GM21390 (cell line): ENCODE measurements around the gene TLR8.
"Not testable (repeated sequence)": the region's sequence is repeated elsewhere in the genome, so short reads cannot be mapped to it uniquely, and the experiment has no call there.

Experiments
- ATAC-seq: cut with Tn5 transposase; IDR thresholded peaks from one replicate; pipeline ENCODE4 v1.9.1; 2021; ENCODE audit not compliant: unreplicated experiment

The TLR8 gene

DNA sequence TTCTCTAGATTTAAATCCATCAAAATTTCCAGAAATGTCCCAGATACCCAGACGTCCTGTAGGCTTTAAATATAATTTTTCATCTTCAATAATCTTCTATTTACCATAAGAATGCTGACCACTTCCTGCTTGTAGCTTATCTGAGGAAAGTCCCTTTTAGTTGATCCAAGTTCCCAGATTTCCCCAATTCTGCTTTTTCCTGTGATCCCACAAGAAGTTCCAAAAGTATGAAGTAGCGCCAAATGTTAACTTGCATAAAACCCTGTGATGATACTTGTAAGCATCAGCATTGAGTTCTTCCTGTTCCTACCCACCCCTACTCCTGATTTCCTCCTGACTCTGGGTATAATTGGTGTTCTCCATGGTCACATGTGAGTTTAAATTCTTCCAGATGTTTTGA, 10.6 kb upstream of the TLR8 start:
- ATAC-seq, result no peak

DNA sequence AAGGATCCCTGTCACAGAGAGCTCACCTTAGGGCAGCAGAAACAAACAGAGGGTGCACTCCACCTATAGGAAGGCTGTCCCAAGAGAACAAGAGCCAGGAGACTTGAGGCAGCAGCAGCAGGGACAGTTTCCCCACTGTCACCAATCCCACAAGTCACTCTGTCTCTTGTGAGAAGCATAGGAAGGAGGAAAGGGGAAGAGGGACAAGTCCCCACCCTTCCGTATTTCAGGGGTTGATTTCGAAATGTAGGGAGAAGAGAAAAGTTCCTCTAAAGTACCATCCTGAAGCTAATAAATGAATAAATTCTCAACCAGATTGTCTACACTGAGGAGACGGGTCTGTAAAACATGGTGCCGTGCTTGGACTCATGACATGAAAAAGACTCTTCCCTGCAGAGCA, 9.5 kb upstream of the TLR8 start:
- no peak for ATAC-seq

DNA sequence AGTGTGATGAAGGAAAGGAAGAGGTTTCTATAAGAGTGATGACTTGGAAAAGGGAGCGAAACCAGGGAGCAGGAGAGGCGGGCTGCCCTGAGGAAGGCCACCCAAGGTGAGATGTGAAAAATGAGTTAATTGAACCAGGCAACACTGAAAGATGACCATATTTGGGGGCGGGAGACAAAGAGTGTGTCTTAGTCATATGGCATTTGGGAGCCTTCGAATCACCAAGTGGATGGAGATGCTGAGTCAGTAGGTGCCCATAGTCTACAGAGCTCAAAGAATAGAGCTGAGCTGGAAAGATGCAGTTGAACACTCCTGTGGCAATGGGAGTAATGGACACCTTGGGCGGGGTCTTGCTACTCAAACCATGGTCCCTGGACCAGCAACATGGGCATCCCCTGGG, 8.3 kb upstream of the TLR8 start:
- no peak for ATAC-seq

DNA sequence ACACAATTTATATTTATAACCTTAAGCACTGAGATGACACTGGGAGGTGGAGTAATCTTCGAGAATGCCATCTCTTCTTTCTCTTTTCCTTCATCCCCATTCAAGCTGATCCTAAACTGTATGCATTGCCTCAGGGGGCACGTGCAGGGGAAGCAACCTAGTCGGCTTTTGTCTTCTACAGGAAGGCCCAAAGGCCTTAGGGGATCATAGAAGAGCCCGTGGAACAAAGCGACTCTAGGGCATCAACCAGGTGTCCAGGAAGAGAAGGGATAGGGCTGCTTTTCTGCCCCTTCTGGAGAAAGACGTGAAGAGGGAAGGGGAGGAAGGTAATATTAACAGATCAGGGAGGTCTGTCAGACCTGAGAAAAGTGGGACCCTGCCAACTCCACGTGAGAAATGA, 6.9 kb upstream of the TLR8 start:
- no peak for ATAC-seq

DNA sequence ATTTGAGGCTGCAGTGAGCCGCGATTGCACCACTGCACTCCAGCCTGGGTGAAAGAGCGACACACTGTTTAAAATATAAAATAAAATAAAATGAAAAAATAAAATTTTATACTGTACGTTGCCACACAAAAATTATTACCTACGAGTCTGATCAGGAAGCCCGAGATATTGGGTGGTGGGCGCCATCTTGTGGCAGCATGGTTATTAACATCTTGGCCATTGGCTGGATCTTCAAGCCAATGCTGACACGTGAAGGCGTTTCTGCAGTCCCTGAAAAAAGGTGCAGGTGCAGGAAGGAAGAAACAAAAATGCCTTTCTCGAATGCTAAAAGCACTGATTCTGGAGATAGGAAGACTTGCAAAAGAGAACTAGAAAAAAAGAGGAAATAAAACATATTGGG, 4.9 kb upstream of the TLR8 start:
- no peak for ATAC-seq

DNA sequence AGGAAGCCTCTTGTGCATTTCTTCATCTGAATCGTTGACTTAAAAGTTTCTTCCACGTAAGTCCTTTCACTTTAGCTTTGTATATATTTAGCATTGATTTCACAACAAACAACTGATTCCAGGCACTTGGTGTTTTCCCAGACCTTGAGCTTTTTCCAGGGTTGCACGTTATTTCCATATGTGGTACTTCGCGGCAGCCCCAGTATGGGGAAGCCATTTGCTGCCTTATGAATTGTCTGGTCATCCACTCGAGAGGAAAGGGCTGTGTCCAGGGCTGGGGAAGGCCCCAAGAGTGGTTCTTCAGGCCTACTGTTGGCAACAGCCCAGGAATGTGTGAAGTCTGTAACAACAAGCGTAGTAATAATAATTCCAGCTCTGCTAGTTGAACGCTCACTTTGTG, 2.8 kb upstream of the TLR8 start:
- ATAC-seq, result no peak

DNA sequence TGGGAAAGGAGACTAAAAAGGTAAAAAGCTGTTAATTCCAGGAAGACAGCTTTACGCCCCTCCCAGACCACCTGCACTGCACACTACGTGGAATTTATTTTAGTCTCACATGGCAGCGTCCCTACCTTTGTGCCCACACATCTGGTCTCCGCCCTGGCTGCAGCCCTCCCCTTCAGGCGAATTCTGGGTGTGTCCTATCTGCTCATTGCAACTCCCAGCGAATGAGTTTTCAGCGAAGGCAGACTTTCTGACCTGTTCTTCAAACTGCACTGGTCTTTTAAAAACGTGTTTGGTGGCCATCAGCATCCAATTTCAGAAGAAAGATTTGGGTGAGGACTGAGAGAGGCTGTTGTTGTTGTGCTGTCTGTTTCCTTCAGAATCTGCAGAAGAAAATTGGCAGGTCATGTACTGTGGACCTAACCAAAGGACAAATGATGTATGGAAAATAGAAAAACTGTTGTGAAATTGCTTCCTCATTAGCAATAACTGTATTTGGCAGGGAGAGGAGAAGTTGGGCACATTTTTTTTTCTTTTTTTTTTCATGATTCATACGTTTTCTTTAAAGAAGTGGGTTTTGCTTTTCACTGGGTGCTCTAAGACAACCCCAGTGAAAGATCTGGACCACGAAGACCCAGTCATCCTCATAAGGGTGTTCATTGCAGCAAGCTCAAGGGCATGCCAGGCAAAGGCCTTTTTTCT, 4.2 kb downstream of the TLR8 start:
- no peak for ATAC-seq

DNA sequence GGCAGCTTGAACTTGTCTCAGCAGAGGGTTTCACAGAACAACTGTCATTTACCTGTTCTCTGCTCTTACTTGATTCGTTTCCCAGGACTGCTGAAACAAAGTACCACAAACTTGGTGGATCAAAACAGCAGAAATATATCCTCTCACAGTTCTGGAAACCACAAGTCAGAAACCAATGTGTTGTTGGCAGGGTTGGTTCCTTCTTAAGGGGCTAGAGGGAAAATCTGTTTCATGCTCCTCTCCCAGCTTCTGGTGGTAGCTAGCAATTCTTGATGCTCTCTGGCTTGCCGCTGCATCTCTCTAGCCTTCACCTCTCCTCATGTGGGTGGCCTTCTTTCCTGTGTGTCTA, 4.7 kb downstream of the TLR8 start:
- ATAC-seq, result no peak

DNA sequence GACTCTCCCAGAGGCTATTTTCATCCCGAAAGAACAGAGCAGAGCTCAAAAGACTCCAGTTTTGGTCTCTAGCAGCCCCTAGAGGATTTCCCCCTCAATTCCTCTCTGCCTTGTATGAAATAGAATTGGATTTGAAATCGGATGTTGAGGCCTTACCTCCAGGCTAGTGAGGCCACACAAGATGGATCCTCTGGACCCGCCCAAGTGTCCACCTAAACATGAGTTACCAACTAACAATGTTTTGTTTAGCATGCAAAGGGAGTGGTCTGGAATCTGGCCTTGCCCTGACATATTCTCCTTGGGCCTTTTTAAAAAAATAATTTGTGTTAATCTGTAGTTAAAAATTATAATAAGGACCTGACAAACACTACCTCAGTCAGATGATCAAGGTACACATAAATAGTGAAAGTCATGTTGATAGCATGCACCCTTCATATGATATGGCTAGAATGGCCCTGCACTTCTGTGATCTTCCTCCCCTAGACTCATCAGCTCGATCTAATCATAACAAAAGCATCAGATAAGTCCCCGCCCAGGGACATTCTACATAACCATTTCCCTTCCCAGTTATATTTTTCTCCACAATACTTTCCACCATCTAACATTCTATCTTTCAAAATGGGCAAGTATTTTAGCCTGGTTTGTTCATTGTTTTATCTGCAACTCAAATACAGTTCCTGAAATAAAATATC, 6.5 kb downstream of the TLR8 start:
- ATAC-seq, result no peak

DNA sequence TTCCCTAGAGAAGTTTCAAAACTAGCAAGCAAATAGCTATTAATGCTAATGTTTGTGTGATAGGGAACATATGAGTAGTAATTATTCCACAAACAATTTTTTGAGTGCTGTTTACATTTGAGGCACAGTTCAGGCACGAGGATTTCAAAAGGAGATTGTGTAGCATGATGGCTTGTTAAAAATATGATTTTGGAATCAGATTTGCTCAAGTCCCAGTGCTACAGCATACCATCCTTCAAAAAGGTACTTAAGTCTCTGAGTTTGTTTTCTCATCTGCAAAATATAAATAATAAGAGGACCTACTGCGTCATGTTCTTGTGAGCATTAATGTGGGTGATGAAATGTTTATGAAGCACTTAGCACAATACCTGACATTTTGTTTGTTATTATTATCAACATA, 11.3 kb downstream of the TLR8 start:
- ATAC-seq, result no peak

DNA sequence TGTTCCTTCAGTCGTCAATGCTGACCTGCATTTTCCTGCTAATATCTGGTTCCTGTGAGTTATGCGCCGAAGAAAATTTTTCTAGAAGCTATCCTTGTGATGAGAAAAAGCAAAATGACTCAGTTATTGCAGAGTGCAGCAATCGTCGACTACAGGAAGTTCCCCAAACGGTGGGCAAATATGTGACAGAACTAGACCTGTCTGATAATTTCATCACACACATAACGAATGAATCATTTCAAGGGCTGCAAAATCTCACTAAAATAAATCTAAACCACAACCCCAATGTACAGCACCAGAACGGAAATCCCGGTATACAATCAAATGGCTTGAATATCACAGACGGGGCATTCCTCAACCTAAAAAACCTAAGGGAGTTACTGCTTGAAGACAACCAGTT, 12.6 kb downstream of the TLR8 start:
- ATAC-seq, result no peak

DNA sequence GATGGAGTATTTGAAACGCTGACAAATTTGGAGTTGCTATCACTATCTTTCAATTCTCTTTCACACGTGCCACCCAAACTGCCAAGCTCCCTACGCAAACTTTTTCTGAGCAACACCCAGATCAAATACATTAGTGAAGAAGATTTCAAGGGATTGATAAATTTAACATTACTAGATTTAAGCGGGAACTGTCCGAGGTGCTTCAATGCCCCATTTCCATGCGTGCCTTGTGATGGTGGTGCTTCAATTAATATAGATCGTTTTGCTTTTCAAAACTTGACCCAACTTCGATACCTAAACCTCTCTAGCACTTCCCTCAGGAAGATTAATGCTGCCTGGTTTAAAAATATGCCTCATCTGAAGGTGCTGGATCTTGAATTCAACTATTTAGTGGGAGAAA, 13.2 kb downstream of the TLR8 start:
- no peak for ATAC-seq

DNA sequence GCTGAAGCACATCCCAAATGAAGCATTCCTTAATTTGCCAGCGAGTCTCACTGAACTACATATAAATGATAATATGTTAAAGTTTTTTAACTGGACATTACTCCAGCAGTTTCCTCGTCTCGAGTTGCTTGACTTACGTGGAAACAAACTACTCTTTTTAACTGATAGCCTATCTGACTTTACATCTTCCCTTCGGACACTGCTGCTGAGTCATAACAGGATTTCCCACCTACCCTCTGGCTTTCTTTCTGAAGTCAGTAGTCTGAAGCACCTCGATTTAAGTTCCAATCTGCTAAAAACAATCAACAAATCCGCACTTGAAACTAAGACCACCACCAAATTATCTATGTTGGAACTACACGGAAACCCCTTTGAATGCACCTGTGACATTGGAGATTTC, 14.6 kb downstream of the TLR8 start:
- ATAC-seq, result no peak

DNA sequence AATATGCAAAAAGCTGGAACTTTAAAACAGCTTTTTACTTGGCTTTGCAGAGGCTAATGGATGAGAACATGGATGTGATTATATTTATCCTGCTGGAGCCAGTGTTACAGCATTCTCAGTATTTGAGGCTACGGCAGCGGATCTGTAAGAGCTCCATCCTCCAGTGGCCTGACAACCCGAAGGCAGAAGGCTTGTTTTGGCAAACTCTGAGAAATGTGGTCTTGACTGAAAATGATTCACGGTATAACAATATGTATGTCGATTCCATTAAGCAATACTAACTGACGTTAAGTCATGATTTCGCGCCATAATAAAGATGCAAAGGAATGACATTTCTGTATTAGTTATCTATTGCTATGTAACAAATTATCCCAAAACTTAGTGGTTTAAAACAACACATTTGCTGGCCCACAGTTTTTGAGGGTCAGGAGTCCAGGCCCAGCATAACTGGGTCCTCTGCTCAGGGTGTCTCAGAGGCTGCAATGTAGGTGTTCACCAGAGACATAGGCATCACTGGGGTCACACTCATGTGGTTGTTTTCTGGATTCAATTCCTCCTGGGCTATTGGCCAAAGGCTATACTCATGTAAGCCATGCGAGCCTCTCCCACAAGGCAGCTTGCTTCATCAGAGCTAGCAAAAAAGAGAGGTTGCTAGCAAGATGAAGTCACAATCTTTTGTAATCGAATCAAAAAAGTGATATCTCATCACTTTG, 15.6 kb downstream of the TLR8 start:
- no peak for ATAC-seq

DNA sequence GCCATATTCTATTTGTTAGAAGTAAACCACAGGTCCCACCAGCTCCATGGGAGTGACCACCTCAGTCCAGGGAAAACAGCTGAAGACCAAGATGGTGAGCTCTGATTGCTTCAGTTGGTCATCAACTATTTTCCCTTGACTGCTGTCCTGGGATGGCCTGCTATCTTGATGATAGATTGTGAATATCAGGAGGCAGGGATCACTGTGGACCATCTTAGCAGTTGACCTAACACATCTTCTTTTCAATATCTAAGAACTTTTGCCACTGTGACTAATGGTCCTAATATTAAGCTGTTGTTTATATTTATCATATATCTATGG, 16.1 kb downstream of the TLR8 start:
- no peak for ATAC-seq

DNA sequence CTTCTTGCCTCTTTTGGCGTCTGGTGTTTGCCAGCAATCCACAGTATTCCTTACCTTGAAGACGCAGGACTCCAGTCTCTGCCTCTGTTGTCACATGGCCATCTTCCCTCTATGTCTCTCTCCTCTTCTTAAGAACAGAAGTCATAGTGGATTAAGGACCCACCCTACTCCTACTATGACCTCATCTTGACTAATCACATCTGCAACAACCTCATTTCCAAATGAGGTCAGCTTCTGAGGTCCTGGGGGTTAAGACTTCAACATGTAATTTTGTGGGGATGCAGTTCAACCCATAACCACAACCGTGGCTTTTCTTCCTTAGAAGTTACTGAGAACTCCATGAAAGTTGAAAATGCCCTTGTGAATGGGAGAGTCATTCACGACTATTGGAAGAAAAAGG, 23.3 kb downstream of the TLR8 start:
- ATAC-seq, result no peak

DNA sequence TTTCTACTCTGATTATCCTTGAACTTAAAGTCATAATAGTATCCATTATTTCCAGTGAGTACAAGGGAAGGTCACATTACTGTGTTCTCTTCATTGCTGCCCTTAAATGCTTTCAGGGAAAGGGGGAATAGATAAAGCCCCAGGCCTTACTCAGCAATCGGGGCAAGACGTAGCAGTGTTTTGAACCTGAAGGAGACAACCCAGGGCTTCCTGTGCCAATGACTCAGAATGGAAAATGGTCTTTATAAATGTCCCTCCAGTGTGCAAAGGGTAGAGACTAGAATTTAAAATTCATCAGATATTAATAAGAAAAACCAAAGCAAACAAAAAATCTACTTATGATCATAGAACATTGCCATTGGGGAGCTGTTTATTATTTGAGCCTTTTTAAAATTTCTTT, 23.7 kb downstream of the TLR8 start:
- ATAC-seq, result no peak

DNA sequence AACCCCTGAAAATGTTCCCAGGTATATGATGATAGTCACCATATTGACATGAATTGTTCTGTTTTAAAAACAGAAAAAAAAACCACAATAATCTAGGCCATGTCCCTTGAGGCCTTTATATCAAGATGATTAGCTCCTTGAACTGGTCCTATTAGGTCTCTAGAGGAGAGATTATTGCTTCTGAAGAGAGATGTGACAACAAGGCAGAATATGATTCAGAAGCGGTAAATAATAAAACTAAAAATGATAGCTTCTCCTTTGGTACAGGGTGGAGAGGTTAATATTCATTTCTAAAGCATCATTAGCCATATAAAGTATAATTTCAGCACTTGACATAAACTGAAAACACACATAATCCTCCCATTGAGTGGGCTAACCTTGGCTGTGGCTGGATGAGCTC, 25.8 kb downstream of the TLR8 start:
- ATAC-seq, result no peak

DNA sequence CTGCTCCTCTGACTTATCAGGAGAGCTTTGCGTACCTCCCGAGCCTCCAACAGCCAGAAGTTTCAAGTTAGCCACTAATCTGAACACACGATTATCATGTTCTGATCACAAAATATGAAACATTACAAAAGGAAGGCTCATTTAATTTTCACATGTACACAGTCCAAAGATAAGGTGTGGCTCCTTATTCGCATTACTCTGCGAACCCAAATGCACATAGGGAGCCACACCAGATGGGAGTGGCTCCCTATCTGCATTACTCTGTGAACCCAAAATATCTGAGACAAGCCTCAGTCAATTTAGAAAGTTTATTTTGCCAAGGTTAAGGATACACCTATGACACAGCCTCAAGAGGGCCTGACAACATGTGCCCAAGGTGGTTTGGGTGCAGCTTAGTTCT, 28.4 kb downstream of the TLR8 start:
- no peak for ATAC-seq

DNA sequence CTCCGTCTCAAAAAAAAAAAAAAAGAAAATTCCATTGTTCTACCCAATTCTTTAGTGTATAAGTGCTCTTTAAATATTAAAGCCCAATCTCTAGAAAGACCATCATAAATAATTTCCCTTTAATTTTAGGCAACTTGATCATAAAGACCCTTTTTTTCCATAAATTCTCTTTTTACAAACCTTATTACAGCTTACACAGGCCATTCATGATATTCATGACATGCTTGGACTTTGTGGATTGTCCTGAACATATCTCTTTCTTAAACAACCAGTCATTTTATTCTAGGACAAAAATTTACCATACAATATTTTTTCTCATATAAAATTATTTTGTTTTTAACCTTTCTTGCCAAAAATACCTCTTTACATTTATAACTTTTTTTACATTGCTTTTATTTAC, 30.5 kb downstream of the TLR8 start:
- no peak for ATAC-seq

DNA sequence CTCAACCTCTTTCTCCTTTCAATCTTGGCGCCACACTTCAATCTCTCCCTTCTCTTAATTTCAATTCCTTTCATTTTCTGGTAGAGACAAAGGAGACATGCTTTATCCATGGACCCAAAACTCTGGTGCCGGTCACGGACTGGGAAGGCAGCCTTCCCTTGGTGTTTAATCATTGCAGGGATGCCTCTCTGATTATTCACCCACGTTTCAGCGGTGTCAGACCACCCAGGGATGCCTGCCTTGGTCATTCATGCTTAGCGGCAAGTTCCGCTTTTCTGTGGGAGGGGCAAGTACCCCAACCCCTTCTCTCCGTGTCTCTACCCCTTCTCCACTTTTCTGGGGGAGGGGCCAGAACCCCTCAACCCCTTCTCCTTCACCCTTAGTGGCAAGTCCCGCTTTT, 34.1 kb downstream of the TLR8 start:
- not testable (repeated sequence) for ATAC-seq

DNA sequence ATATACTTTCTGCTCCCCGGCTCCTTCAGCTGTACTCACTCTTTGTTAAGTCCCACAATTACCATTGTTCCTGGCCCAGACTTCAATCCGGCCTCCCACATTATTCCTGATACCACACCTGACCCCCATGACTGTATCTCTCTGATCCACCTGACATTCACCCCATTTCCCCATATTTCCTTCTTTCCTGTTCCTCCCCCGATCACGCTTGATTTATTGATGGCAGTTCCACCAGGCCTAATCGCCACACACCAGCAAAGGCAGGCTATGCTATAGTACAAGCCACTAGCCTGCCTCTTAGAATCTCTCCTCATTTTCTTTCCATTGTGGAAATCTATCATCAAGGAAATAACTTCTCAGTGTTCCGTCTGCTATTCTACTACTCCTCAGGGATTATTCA, 37.2 kb downstream of the TLR8 start:
- not testable (repeated sequence) for ATAC-seq

DNA sequence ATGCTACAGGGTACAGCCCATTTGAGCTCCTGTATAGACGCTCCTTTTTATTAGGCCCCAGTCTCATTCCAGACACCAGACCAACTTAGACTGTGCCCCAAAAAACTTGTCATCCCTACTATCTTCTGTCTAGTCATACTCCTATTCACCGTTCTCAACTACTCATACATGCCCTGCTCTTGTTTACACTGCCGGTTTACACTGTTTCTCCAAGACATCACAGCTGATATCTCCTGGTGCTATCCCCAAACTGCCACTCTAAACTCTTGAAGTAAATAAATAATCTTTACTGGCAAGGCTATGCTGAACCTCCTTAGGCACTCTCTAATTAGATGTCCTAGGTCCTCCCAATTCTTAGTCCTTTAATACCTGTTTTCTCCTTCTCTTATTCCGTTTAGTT, 38.0 kb downstream of the TLR8 start:
- not testable (repeated sequence) for ATAC-seq
